Glomerular visceral epithelial cell (primary cell): ENCODE data around the gene CD7.

ENCODE experiments used
- DNase-seq: peaks from one replicate; pipeline ENCODE4 v3.0.0-alpha.2; 2016; ENCODE audit errors: extremely low spot score

The CD7 gene

DNA sequence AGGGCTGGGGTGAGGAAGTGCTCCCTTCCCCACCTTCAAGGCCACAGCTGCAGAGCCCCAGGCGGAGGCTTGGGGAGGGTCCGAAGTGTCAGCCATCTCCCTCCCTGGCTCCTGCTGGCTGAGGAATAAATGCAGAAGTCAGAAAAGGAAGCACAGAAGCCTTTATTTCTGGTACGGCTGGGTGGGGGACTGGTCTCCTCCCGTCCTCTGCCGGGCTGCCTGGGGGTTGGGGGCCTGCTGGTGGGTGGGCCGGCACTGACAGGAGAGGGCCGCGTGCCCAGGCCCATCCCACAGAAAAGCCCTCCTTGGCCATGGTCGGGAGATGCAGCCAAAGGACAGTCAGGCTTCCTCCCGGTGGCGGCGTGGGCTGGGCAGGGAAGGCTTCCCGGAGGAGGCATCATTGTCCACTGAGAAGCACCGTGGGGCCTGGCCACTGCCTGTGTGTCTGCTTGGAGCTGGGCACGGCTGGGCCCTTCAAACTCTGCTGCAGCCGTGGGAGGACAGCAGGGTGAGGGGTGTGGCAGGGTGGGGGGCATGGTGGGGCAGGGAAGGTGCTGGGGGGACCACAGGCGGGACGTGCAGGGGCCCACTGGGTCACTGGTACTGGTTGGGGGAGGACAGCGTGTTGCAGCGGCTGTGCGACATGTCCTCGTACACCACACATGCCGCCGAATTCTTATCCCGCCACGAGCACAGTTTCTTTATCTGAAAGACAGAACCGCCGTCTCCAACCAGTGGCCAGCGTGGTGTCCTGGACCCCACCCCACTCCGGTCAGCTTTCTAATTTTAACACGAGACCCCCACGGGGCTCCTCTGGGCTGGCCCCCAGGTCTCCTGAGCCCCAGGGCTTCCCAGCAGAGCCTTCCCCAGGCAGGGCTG is 2.4 kb downstream of the CD7 start:
- DNase-seq, result no peak

DNA sequence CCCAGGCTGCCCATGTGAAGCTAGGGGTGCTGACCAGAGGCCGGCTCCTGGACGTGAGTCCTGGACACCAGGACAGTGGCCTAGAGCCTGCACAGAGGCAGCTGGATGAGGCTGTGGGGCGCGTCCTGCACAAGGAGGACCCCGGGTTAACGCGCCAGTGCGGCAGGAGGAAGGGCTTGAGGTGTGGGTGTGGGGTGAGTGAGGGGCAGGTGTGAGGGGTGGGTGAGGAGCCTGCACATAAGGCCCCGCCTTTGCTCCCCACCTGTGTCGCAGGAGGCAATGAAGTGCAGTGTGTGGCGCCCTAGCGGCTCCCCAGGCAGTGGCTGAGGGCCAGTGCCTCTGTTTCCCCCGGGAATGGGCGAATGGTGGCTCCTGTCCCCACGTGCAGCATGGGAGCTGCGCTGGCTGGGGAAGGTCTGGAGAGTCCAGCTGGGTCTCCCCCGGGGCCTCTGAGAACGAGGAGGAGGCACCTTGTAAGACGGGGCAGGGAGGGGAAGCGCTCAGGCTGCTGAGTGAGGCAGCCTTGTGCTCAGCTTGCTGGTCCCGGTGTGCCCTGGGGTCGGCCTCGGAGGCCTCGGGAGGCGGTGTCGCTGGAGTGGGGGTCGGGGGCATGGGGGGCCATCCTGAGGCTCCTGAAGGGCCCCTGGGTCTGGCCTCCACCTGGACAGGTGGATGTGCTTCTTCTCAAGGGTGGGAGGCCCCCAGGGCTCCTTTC is 3.2 kb downstream of the CD7 start:
- DNase-seq, result no peak

DNA sequence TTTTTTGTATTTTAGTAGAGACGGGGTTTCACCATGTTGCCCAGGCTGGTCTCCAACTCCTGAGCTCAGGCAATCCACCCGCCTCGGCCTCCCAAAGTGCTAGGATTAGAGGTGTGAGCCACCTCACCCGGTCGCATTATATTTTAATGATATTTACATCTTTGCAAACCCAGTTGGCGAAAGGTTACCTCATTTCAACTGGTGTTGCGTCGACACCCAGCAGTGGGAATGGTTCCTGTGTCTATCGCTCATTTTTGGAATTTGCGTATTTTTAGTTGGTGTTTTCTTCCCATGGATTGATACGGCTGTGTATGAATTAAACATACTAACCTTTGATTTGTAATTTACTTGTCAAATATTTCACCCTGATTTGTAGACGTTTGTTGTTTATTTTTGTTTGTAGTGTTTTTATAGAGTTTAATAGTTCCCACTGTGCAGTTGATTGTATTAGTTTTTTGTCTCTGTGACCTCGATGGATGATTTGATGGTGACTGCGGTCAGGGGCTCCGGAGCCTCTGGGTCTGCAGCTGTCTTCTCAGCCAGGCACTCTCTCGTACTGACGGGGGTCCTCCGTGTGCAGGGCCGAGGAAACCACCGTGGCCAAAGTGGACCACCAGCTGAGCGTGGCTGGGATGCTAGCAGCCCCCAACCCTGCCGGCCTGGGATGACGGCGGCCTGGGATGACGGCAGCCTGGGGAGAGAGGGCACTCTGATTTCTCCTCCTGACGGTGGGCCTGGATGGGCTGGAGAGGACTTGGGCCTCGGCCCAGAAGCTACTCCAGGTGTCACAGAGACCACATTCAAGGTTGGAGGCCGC is 4.0 kb downstream of the CD7 start:
- no peak for DNase-seq

DNA sequence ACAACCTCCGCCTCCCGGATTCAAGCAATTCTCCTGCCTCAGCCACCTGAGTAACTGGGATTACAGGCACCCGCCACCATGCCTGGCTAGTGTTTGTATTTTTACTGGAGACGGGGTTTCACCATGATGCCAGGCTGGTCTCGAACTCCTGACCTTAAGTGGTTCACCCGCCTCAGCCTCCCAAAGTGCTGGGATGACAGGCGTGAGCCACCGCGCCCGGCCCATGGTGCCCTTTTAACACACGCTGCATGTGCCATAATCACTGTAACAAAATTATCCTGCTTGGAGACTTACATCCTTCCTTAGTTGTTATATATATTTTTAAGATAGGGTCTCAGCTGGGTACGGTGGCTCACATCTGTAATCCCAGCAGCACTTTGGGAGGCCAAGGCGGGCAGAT is 5.4 kb downstream of the CD7 start:
- DNase-seq, result no peak

DNA sequence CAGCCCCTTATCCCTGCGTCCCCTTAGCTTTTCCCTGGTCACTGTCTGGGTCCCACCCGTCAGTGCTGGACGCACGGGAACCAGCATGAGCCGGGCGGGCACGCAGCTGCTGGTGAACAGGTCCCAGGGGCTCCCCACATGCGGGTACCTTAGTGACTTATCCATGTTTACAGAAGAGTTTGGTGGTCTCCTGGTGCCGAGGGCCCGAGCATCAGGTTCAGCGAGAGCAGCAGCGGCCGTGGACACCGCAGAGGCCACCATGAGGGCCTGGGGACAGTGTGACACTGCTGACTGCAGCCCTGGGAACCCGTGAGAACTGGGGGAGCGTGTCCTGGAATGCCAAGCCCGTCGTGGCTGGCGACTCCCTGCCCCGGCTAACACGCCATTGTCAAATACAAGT is 6.5 kb downstream of the CD7 start:
- DNase-seq, result no peak

DNA sequence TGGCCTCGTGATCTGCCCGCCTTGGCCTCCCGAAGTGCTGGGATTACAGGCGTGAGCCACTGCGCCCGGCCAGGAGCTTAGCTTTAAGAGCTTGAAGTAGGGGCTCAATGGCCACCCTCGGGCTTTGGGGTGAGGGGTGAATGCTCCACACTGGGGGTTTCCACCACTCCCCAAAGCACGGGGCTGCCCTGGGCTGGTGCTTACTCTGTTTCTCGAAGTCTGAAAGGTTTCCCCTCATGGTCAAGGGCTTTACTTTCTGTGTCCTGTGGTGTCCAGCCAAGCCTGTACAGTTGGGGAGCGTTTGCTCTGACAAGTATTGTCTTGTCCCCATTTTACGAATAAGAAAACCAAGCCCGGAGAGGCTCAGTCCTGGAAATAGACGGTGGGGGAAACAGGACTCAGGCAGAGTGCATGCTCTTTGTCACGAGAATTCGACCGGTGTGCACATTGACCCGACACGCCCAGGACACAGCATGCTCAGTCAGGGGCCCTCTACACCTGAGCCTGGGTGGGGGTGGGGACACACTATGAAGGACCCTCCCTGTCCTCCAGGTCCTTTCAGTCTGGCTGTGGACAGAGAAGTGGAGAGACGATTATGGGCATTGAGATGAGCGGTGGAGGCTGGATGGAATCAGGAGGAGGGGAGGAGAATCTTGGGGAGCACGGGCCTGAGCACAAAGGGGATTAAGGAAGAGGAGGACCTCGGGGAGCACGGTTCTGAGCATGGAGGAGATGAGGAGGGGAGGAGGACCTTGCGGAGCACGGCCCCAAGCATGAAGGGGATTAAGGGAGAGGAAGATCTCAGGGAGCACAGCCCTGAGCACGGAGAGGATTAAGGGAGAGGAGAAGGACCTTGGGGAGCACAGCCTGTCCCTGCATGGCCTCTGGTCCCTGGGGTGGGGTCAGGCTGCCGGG is 7.5 kb downstream of the CD7 start:
- no peak for DNase-seq

DNA sequence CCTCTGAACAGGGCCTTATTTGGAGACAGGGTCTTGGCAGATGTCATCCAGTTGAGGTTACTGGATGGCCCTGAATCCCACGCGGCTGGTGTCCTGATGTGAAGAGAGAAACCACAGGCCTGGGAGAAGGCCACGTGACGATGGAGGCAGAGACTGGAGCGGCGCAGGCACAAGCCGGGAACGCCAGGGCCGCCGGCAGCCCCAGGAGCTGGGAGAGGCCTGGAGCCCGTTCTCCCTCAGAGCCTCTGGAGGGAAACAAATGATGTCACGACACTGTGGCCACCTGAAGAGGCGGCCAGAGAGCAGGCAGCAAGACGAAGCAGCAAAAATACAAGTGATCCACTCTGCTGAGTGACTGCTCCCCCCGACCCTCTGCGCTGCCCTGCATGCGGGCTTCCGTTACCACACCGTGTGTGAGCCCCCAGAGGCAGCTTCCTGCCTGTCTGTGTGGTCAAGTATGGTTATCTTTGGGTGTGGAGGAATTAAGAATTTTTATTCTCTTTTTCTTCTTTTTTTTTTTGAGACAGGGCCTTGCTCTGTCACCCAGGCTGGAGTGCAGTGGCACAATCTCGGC is 11.6 kb downstream of the CD7 start:
- DNase-seq, result no peak

DNA sequence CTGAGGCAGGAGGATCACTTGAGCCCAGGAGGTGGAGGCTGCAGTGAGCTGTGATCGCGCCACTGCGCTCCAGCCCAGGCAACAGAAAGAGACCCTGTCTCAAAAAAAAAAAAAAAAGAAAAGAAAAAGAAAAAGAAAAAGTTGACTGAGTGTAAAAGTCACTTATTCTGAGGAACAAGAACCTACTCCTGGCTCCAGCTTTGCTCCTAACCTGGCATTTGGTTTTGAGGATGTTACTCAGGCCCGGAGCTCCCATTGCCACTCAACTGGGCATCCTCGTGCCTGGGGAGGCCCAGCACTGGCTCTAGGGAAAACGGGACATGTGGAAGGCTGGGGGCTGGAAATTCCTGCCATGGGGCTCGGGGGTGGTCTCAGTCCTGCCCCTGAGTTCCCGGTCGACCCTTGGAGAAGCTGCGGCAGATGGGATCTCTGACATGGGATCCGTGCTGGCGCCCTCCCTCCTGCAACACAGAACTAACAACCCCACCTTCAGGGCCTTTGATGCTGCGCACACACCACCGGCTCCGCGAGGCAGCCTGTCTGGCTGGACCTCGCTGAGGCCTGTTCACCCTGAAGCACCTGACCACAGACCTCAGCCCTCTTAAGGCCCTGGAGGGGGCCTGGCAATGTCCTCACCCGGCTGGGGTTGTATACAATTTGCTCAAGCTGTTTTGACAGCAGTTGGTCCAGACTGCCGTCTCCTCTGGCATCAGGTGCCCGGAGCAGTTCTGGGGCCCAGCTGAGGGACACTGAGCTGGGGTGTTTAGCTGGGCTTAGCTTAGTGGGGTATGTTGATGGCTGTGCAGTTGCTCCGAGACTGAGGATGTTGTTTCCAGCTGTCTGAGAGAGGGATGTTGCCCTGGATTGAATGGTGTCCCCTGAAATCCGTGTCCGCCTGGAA is 12.3 kb downstream of the CD7 start:
- DNase-seq, result no peak

DNA sequence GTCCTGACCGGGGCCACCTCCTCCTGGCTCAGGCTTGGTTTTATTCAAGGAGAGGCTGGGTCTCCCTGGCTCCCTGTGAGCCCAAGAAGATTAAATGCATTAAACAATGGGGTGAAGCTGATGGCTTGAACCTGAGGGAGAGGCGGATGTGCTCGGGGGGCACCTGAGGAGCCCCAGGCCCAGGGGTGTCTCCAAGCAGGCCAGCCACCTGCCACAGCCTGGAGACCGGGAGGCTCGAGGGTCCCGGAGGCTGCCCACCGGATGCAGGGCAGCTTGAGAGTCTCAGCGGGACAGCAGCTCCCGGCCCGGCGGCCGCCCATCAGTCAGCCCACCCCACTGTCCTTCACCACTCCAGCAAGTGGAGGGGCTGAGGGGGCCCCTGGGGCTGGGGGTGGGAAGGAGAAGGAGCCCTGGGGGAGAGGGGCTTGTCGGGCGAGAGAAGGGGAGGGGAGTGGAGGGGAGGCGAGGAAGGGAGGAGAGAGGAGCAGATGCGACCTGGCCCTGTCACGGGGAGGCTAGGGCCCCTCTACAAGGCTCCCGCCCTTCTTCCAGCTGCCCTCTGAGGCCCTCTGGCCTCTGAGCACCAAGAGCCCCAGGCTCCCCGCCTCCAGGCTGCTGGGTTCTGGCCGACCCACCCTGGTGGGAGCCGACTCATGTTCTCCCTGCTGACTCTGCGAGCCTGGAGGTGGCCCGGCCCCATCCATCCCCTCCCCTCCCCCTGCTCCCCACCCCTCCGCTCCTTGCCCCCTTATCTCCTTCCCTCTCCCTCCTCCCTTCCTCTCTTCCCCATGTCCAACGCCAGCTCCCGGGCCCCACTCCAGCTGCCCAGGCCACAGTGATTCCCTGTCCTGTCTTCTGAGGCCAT is 13.2 kb downstream of the CD7 start:
- no peak for DNase-seq

DNA sequence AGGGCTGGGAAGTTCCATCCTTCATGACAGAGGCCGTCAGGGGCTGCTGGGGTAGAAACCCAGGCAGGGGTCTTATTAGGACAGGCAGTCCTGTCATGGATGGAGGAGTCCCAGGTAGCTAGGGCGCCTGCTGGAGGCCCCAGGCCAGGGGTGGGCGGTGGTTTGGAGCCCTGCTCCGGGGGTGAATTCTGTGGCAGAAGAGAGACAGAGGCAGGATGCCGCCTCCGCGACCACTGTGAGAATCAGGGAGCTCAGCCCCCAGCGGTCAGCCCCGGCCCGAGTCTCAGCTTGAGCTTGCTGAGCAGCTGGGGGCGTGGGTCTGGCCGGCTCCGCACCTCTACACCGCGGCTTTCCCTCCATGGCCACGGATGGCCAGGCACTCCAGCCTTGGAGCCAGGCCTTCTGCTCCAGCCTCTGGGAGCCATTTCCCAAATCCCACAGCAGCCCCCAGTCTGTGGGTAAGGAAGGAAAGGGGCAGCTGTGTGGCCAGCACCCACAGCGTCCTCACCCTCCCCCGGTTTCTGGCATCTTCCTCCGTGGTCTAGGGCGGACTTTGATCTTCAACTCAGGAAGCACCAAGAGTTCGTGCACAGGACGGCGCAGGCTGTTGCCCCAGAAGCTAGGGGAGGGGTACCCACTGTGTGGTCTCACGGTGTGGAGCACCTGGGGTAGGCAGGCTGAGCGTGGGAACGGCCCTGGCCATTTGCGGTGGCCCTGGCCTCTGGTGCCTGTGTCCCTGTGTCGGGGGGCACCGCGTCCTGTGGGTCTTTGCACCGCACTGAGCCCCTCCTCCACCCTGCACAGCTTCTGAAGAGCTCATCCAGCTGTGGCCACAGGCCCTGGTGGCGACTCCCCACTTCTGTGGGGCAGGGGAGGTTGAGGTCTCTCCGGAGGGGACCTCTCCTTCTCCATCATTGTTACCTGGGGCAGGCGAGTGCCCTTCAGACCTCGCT is 14.1 kb downstream of the CD7 start:
- DNase-seq, result no peak

DNA sequence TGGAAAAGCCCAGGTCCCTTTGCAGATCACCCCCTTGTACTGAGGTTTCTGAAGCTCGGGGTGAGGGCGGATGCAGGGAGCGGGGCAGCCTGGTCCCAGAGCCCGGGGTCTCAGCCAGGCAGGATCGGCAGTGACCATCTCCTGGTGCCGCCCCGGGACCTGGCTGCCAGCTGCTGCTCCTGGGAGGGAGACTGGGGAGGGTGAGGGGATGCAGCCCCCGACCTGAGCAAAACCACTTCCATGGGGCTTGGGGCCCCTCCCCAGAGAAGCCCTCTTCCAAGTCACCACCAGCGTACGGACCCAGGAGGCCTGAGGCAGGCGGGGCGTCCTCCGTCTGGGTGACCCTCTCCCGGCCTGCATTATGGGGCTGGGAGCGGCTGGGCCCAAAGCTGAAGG is 14.8 kb downstream of the CD7 start:
- DNase-seq, result no peak

DNA sequence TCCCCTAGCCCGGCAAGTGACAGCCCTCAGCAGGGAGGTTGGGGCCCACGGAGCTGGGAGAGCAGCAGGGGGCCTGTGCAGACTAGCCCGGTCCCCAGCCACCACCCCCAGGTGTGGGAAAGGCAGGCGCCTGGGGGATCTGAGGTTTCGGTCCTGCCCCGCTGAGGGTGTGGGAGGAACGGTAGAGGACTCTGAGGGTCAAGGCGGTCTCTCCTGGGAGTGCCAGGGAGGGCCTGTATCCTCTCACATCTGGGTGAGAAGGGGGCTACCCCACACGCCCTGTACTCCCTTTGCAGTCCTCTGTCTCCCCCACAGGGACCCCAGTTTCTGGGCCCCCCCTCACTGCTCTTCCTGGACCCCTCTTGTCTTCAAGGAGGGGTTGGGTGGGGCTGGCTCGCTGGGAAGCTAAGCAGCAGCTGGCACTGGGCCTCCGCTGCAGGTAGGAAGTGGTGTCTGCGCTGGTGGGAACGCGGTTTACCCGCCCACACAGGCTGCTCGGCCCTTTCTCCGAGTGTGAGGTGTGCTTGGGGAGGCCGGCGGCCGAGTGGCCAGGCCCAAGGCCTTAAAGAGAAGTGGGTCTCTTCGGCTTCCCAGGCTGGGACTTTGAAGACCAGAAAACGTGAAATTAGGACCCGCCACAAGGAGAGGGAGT is 15.4 kb downstream of the CD7 start:
- no peak for DNase-seq

DNA sequence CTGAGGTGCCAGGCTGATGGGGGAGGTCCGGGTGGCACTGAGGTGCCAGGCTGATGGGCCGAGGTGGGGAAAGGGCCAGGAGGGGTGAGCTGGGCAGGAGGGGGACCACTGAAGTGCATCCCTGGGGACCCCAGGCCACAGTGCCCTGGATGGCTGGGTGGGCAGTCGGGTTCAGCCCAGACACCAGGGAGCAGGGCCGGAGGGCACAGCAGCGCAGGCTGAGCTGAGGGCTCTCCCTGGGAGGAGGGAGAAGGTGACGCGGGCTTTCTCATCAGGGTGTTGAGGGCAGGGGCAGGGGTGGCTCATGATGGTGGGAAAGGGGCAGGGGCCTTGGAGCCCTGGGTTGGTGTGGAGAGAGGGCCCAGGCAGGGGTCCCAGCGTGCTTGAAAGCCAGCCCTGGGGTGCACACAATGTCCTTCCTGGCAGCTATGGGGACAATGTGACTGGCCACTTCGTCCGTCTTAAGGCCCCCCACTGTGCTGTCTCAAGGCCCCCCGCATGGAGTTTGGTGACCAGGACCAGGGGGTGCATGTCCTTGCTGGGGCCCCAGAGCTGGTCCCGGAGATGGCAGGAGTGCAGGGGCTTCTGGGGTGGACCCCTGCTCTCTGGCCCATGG is 16.0 kb downstream of the CD7 start:
- no peak for DNase-seq

DNA sequence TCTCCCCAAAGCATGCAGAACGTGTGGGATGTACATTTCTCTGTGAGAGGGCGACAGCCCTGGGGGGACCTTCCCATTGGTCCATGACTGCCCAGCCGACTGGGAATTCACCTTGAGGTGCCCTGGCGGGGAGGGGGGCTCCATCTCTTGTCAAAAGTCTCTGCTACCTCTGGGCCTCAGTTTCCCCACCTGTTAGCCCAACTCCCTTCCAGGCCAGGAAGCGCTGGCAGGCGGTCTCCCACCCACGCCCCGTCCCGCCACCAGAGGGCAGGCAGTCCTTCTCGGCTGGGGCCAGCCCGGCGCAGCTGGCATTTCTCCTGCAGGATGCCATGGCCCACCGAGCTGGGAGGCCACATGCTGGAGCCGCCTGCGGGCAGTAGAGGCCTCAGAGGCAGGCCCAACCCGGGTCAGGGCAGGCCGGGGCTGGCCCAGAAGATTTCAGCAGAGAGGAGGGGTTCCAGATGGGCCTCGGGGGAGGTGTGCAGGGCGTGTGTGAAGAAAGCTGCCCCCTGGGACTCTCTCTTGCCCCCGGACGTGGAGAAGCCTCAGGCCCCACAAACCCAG is 16.6 kb downstream of the CD7 start:
- peak; percentile 62 for DNase-seq

DNA sequence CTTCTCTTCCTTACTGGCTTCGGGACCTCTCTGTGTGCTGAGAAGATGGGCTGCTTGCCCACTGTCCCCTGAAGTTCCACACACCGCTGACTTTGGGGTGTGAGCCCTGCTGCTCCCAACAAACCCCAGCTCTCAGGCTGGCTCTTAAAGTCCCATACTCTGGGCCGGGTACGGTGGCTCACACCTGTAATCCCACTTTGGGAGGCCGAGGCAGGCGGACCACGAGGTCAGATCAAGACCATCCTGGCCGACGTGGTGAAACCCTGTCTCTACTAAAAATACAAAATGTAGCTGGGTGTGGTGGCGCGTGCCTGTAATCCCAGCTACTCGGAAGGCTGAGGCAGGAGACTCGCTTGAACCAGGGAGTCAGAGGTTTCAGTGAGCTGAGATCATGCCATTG is 17.2 kb downstream of the CD7 start:
- no peak for DNase-seq

DNA sequence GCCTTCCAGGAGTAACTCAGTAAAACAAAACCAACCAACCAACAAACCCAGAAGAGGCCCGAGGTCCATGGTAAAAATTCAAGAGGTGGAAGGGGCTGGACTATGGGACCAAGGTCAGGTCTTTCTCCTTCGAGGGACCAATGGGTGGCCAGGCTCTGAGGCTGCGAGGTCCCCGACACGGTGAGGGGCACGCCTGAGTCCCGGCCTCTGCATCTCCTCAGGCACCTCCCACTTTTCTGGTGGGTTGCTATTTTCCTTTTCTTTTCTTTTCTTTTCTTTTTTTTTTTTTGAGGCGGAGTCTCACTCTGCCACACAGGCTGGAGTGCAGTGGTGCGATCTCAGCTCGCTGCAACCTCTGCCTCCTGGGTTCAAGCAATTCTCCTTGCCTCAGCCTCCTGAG is 18.0 kb downstream of the CD7 start:
- DNase-seq, result no peak
